ENCODE measurements around the gene BLID.

DNA sequence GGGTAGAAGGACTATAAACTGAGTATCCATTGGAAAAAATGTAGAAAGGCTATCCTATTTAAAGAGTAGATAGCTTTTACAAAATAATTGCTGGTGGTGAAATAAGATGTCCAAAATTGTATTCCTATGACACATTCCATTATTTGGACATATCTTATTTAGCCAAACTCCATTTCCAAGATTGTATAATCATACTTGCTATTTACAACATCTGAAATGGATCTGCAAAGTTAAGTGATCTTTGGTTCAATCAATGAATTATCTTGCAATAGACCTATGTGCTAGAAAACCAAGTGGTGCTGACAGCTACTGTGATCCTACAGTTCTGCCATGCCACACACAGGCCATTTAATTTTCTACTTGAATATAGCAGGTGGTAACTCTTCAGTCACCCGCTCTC, 11.0 kb upstream of the BLID start:
- TF ChIP-seq EZH2 (IDR thresholded peaks at IDR 0.05; ENCODE audit: insufficient read depth, poor library complexity, severe bottlenecking) = no peak
- TF ChIP-seq EZH2phosphoT487 (IDR thresholded peaks at IDR 0.05; ENCODE audit: insufficient read depth, low read depth) = no peak

Data from GM23248 (cell line).